Thyroid gland (tissue), 4 donors: ENCODE measurements around the gene DOCK3.

Source experiments
- CTCF ChIP-seq, 6 experiments: fragments of 200-600 bp in 3 of 6; fragments of 450-650 bp in 3 of 6; sonication (generic) in 3 of 6; IDR thresholded peaks; one replicate each; pipeline ENCODE4 v1.5.1; 2016 to 2019; ENCODE audit warnings: antibody characterized with exemption in 6 of 6, mild to moderate bottlenecking in 2 of 6, inconsistent platforms in 1 of 6, moderate library complexity in 1 of 6
- POLR2A ChIP-seq, 2 donors: fragments of 450-650 bp; IDR thresholded peaks; one replicate each; pipeline ENCODE4 v1.6.1; 2017; ENCODE audit warnings: antibody characterized with exemption in 2 of 2, mild to moderate bottlenecking in 2 of 2, moderate library complexity in 1 of 2

- no peak for TF ChIP-seq POLR2A (IDR thresholded peaks at IDR 0.05)
- no peak for TF ChIP-seq CTCF (IDR thresholded peaks at IDR 0.05)
Measured at GRCh38 chr3:50950591-50950990, 275.9 kb downstream of the DOCK3 start.
